ENCODE results near the gene ZBTB5. TPM values are rescaled to one million over a fixed set of nuclear protein-coding genes. Genes with fewer than 3 reads are reported as not detected.
A peak's percentile ranks its signal among the peaks of the same experiment; 100 is the strongest.

Gene ZBTB5
- total and polyA plus RNA-seq, 9 of the 15 experiments (the other 6 are each of a cell fraction or from before 2014, with no cell fraction given): 2.3 to 43.2 (median 15.5) TPM

- no peak for TF ChIP-seq MBD1 (CRISPR knock-in tag; IDR thresholded peaks at IDR 0.05)
- no peak for TF ChIP-seq HDAC3 (IDR thresholded peaks at IDR 0.05; ENCODE audit: borderline replicate concordance, partially characterized antibody)
- peak; percentile 42 to 43; a peak in 2 of 4 replicates for TF ChIP-seq NRF1 (conservative IDR thresholded peaks at IDR 0.05 in 1 of 2, IDR thresholded peaks at IDR 0.05 in 1 of 2)
- no peak for TF ChIP-seq SFPQ (IDR thresholded peaks at IDR 0.05; ENCODE audit: low read depth, low read length)
- no peak for TF ChIP-seq RNF219 (CRISPR knock-in tag; IDR thresholded peaks at IDR 0.05)
- no peak; the same call in 1 of the 2 replicates for TF ChIP-seq SMAD4 (CRISPR knock-in tag; conservative IDR thresholded peaks at IDR 0.05)
- peak; percentile 88 for TF ChIP-seq PRDM10 (IDR thresholded peaks at IDR 0.05; ENCODE audit: partially characterized antibody)
- no peak for TF ChIP-seq KLF10 (CRISPR knock-in tag; IDR thresholded peaks at IDR 0.05)
- peak in 1 of 2 experiments; percentile 29; a peak in 1 of 4 replicates for TF ChIP-seq TBL1XR1 (IDR thresholded peaks at IDR 0.05; ENCODE audit: low read length in 2 of 2)
- no peak for TF ChIP-seq ZBTB49 (CRISPR knock-in tag; IDR thresholded peaks at IDR 0.05; ENCODE audit: borderline replicate concordance)
- no peak for TF ChIP-seq MIER1 (IDR thresholded peaks at IDR 0.05; ENCODE audit: low read depth)
Observed at GRCh38 chr9:37465249-37466036, at the start of gene ZBTB5 (continued).

All from K562 (cell line).